Calu3 (cell line): Measurements from ENCODE around the gene WBP2. TPM values are rescaled to one million over a fixed set of nuclear protein-coding genes. Genes with fewer than 3 reads are reported as not detected.

Experiments used
- BruUV-seq: library from RNA; stranded (reverse); fragments of 400-500 nt; replicated peaks from 2 replicates; lab custom pipeline; 2021; lab: Mats Ljungman, UMichigan
- CTCF ChIA-PET: fragments of 300-600 bp; sonication (Branson Sonifier 250); formaldehyde crosslinking; loops from one replicate; lab custom pipeline; 2022; ENCODE audit warnings: antibody characterized with exemption; lab: Charles Lee
- DNase-seq: peaks from one replicate; pipeline ENCODE4 v3.0.0; 2022
- H3K27ac Mint-ChIP-seq: one replicate; pipeline ENCODE4 v1.8.0; 2022; ENCODE audit warnings: mixed read lengths; ENCODE audit not compliant: unreplicated experiment
- H3K27me3 Mint-ChIP-seq: one replicate; pipeline ENCODE4 v1.8.0; 2022; ENCODE audit warnings: mixed read lengths; ENCODE audit not compliant: unreplicated experiment
- H3K36me3 Mint-ChIP-seq: one replicate; pipeline ENCODE4 v1.8.0; 2022; ENCODE audit warnings: mild to moderate bottlenecking, moderate library complexity, mixed read lengths; ENCODE audit not compliant: insufficient read depth, unreplicated experiment
- H3K4me1 Mint-ChIP-seq: one replicate; pipeline ENCODE4 v1.8.0; 2022; ENCODE audit warnings: mild to moderate bottlenecking, low read depth, mixed read lengths; ENCODE audit not compliant: unreplicated experiment
- H3K4me3 Mint-ChIP-seq: one replicate; pipeline ENCODE4 v1.8.0; 2022; ENCODE audit warnings: mild to moderate bottlenecking, low read depth, moderate library complexity, mixed read lengths; ENCODE audit not compliant: unreplicated experiment
- H3K9me3 Mint-ChIP-seq: one replicate; pipeline ENCODE4 v1.8.0; 2022; ENCODE audit warnings: low read depth, mixed read lengths; ENCODE audit not compliant: unreplicated experiment
- intact Hi-C: fragments of 100-400 bp; cut with micrococcal nuclease; formaldehyde crosslinking; loops from one replicate; pipeline ENCODE4 v1.10.0; 2022; ENCODE audit not compliant: unreplicated experiment
- total RNA-seq: library from RNA; stranded (reverse); gene quantifications from 2 replicates; pipeline ENCODE4 v1.2.3, GENCODE V29; 2022
- TF ChIP-seq, protein P1 (sequence below): fragments of 200-600 bp; IDR thresholded peaks from one replicate; pipeline ENCODE4 v1.8.0; 2022; ENCODE audit warnings: antibody characterized with exemption; ENCODE audit not compliant: unreplicated experiment

The WBP2 gene
- total RNA-seq, 1 experiment from 2014 or later, result 126 TPM

DNA sequence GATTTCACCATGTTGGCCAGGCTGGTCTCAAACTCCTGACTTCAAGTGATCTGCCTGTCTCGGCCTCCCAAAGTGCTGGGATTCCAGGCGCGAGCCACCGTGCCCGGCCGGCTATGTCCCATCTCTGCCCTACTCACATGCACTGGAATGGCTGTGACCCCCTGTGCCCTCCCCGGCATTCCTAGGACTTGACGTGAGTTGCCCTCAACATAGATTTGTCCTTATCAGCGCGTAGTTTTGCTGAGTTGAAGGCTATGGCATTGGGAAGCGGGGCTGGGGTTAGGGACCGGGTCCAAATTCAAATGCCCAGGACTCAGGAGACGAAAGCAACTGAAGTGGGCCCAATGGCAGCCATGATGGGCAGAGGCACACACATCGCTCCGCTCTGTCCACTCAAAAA is 16.7 kb downstream of the WBP2 start:
- intact Hi-C loops, result no loop called here
- CTCF ChIA-PET, result no interaction called here
- DNase-seq, result no peak
- H3K4me3 Mint-ChIP-seq, result no peak overlapping the region
- no peaks in the 10 kb centered on the region for H3K9me3 Mint-ChIP-seq
- no peaks in the 10 kb centered on the region for H3K27me3 Mint-ChIP-seq
- H3K4me1 Mint-ChIP-seq, result no peaks in the 10 kb centered on the region
- H3K27ac Mint-ChIP-seq, result no peak overlapping the region
- H3K36me3 Mint-ChIP-seq, result peaks cover 67% of the 10 kb centered on the region
- BruUV-seq, result no TSS peak
- TF ChIP-seq, protein P1, sequence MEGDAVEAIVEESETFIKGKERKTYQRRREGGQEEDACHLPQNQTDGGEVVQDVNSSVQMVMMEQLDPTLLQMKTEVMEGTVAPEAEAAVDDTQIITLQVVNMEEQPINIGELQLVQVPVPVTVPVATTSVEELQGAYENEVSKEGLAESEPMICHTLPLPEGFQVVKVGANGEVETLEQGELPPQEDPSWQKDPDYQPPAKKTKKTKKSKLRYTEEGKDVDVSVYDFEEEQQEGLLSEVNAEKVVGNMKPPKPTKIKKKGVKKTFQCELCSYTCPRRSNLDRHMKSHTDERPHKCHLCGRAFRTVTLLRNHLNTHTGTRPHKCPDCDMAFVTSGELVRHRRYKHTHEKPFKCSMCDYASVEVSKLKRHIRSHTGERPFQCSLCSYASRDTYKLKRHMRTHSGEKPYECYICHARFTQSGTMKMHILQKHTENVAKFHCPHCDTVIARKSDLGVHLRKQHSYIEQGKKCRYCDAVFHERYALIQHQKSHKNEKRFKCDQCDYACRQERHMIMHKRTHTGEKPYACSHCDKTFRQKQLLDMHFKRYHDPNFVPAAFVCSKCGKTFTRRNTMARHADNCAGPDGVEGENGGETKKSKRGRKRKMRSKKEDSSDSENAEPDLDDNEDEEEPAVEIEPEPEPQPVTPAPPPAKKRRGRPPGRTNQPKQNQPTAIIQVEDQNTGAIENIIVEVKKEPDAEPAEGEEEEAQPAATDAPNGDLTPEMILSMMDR, result no peak

GRCh38 chr17:75837899-75838298 is 17.2 kb downstream of the WBP2 start:
- Mint-ChIP-seq H3K27ac (no peak overlapping the region), H3K36me3 (peaks cover 69% of the 10 kb centered on the region), H3K9me3 (no peaks in the 10 kb centered on the region), H3K4me1 (no peaks in the 10 kb centered on the region), H3K27me3 (no peaks in the 10 kb centered on the region), H3K4me3 (no peak overlapping the region)
- no TSS peak for BruUV-seq
- CTCF ChIA-PET, result no interaction called here
- TF ChIP-seq, protein P1, result no peak
- intact Hi-C loops, result no loop called here
- DNase-seq, result no peak

GRCh38 chr17:75836605-75837004 is 18.5 kb downstream of the WBP2 start:
- H3K27ac Mint-ChIP-seq, result no peak overlapping the region
- H3K4me1 Mint-ChIP-seq, result no peaks in the 10 kb centered on the region
- no TSS peak for BruUV-seq
- no peak for DNase-seq
- H3K9me3 Mint-ChIP-seq, result no peaks in the 10 kb centered on the region
- intact Hi-C loops, result no loop called here
- H3K36me3 Mint-ChIP-seq, result peaks cover 64% of the 10 kb centered on the region
- CTCF ChIA-PET, result interaction anchor here (0.7 to 1.2 kb wide), 2 partner anchors 10 to 104 kb away, joined by 3 read pairs; partner anchors contain the start of gene FBF1
- no peaks in the 10 kb centered on the region for H3K27me3 Mint-ChIP-seq
- TF ChIP-seq, protein P1, result no peak
- no peak overlapping the region for H3K4me3 Mint-ChIP-seq

DNA sequence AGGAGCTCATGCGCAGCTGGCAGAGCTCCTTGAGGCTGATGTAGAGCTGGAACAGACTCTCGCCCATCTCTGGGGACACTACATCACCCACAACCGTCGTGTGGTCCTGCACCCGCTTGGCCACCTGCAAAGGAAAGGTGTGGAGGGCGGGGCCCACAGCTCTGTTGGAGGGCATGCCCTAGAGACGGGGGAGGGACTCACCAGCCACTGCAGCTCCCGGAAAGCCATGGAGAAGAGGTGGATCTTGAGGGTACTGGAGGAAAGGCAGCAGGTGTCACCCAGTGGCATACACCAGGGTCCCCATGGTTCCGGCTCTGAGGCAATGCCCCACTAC is 19.5 kb downstream of the WBP2 start:
- peaks cover 70% of the 10 kb centered on the region for H3K36me3 Mint-ChIP-seq
- BruUV-seq, result no TSS peak

More for the DNA sequence above, 19.5 kb downstream of the WBP2 start:
- Mint-ChIP-seq H3K4me3 (no peak overlapping the region), H3K27ac (no peak overlapping the region), H3K27me3 (no peaks in the 10 kb centered on the region), H3K4me1 (no peaks in the 10 kb centered on the region), H3K9me3 (no peaks in the 10 kb centered on the region)
- intact Hi-C loops, result no loop called here
- TF ChIP-seq, protein P1, result no peak
- no peak for DNase-seq
- CTCF ChIA-PET, result no interaction called here
